Mammary epithelial cell (primary cell): Measurements from ENCODE around the gene CXCL1.

Source experiments
- CTCF ChIP-seq, 2 donors: IDR thresholded peaks in 1 of 2; conservative IDR thresholded peaks in 1 of 2; 2 replicates each; pipeline ENCODE4 v1.5.1; 2011 to 2012; ENCODE audit warnings: inconsistent platforms in 2 of 2, low read length in 2 of 2, mild to moderate bottlenecking in 2 of 2, control low read depth in 1 of 2, low read depth in 1 of 2; ENCODE audit not compliant: insufficient read depth in 1 of 2; ENCODE audit errors: extremely low read depth in 1 of 2
- EZH2 ChIP-seq: IDR thresholded peaks from 2 replicates; pipeline ENCODE4 v1.6.1; 2012; ENCODE audit warnings: low read length, inconsistent platforms, borderline replicate concordance

- TF ChIP-seq CTCF (conservative IDR thresholded peaks at IDR 0.05 in 1 of 2, IDR thresholded peaks at IDR 0.05 in 1 of 2; ENCODE audit: extremely low read depth in 1 of 2, insufficient read depth in 1 of 2, low read depth in 1 of 2, low read length in 2 of 2) (no peak), EZH2 (no peak)
Observed at GRCh38 chr4:73836373-73837279, 32.6 kb upstream of the CXCL1 start, which contains the start of gene CXCL6.
